Stimulated activated CD4-positive, alpha-beta T cell treated with anti-CD3 and anti-CD28 coated beads, TNF-alpha, amount 100 ng/mL, for 4 hours (primary cell): Measurements from ENCODE around the gene YIPF5.

ENCODE experiments used
- DNase-seq, 3 experiments: peaks; one replicate each; pipeline ENCODE4 v3.0.0-alpha.2; 2020; ENCODE audit warnings: low read depth in 3 of 3

The YIPF5 gene

DNA sequence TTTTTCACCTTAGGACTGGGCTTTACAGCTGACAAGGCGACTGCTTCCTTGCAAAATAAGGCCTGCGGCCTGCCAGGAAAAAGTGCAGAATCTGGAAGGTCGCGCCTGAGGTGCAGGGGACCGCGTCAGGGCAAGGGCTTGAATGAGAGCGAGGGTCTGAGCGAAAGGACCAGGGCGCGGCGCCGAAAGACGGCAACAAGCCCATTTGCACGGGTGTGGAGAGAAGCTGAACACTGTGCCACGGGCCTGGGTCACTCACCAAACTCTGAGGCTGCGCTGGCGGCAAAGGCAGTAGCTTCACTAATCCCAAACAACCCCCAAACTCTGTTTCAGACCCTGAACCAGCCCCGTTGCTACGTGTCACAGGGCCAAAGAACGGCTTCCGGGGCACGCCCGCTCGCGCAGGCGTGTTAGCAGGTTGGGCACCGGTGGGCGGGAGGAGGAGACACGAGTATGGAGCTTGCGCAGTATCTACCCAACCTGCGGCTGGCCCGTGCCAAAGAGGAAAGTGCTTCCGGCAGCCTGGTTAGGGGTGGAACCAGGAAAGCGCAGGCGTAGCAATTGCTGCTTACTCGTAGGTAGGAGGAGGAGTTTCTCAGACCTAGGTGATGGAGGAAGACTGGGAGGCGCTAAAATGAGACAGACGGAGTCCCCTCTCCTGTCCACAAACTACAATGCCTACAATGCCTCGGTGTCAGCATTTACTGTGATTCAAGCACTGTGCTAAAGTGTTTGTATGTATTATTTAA lies at the start of gene YIPF5, which contains the start of gene KCTD16:
Gene YIPF5, minus strand, starts transcription at position 384 of the 749 bp plus-strand sequence. CDS start 704 bp downstream, outside the sequence.
Gene KCTD16, plus strand, starts transcription at position 598 of the 749 bp plus-strand sequence.
- DNase-seq: peak; percentile 88 to 97 (median 97)

DNA sequence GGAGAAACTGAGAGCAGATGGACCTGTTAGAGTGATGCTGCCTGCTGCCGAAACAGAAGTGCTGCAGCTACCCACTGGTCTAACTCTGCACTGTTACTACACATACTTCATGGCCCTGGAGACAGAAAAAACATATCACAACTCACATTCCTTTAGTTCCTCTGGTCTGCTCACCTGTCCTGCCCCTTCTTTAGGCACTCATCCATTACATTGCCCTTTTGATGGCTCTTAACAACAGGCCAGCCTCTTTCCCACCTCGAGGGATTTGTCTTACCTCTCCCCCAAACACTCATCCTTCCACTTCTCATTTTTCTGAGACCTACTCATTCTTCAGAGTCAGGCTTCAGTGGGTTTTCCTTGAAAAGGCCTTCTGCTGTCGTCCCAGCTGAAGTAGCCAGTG lies 49.4 kb upstream of the YIPF5 start:
- no peak for DNase-seq

DNA sequence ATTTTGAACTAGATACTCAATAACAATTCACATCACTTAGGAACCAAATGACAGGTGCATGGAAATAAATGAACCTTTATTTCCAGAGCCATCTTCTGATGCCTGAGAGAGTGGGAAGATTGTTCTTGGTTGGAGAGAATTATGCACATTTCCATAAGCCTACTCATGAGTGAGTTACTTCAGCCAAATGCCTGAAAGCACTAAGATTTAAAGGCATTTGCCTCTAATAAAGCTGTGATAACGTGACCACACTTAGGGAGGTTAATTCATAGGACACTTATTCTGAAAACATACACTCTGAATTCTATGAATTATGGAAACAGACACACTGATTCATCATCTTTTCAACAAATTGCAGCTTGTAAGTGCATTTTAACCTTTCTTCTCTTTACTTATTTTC lies 40.2 kb upstream of the YIPF5 start:
- no peak for DNase-seq

DNA sequence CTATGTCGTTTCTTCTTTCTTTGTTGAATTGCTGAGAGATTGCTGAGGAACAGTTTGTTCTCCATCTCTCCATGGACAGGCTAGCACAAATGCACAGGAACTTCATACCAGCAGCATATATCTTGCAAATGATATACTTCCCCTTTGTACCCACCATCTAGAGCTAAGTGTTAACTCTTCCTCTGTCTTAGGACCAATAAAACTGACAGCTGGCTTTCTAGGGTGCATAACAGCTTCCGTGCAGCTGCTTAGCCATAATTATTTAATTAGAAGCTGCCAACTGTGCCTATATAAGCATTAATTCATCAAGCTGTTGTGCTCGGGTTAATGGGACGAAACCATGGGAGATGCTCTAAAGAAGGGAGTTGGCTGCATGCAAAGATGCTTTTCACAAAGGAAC lies 38.9 kb upstream of the YIPF5 start:
- no peak for DNase-seq

DNA sequence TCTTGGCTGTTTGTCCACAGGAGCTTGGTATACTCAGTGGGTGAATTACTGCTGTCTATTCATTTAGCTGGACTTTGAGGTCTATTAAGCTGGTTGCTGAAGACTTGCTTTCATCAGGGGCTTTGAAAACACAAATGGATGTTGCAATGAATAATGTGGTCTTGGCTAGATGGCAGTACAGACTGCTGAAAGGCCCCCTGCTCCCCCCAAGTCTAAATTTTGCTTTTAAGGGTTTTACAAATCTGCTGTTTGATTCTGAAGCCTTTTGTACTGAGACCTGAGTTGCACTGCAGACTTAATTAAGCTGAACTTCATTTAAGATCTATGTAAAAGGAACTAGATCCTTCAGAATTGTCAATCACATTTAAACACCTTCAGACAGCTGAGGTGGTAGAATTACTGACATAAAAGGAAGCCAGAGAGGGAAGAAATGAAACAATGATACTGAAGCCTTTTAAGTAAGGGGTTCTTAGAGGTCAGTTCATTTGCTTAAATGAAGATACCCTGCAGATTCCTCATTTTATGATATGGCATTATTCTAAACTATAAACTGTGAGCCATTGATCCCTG lies 37.5 kb upstream of the YIPF5 start:
- DNase-seq: no peak

DNA sequence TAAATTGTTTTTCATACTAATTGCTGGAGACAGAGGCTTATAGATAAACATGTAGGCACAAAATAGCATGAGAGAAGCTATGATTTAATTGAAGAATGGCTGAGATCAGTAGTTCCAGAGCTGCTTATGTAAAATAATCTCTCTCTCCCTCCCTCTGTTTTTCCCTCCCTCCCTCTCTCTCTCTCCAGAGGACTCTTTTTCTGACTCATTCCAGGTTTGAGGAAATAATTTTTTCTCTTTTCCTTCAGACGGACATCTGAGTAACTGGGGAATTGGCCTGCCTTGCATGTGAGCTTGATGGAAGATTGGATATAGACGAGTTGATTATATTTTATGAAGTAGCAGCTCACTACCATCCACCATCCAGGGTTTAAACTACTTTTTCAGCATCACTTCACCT lies 35.7 kb upstream of the YIPF5 start:
- no peak for DNase-seq

DNA sequence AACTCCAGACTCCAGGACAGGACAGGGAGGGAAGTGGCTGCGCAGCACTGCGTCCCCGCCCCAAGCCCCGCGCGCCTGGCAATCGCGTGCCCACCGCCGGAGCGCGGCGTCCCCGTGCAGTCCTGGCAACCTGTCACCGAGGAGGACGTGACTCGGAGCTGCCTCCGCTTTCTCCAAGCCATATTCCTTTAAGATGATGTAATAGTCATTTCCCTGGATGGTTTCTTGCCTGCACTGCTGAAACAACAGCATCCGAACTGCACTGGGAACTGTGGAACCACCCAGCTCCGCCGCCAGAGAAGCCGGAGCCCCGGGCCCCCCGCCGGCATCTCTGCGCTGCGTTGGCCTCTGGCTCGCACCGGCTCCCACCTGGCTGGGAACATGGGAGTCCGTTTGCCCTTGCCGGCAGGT lies 34.7 kb upstream of the YIPF5 start:
- no peak for DNase-seq

DNA sequence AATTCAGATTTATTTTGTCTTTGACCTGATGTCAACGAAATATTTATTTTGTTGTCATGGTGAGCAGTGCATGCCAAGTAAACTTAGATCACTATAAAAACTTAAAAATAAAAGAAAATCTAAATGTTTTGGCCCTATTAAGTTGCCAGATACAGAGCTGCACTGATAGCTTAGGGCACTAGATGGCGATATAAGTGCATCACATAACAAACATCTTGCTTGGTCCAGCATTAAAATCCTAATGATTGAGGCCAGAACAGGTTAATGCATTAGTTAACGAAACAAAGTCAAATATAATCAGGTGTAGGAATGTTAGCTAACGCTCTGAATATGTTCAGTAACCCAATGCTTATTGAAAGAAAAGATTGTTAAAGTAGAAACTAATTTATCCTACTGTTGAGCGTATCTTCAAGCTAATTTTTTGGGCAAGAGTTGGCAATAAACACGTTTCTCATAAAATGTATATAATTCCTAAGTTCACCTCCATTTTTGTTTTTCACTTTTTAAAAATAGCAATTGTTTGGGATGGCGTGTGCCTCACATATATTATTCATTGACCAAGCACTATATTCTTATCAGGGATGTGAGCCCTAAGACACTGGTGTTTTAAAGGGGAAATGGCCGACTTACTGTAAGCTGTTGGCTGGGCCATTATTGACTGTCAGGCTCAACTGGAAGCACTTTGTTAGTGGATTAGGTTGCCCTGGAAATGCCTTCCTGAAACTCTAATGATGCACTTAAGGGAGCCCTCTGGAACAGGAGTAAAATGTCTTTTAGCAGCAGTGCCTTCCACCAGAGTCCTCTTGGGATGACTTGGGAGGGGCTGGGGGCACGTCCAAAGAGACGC lies 33.5 kb upstream of the YIPF5 start:
- DNase-seq: no peak

DNA sequence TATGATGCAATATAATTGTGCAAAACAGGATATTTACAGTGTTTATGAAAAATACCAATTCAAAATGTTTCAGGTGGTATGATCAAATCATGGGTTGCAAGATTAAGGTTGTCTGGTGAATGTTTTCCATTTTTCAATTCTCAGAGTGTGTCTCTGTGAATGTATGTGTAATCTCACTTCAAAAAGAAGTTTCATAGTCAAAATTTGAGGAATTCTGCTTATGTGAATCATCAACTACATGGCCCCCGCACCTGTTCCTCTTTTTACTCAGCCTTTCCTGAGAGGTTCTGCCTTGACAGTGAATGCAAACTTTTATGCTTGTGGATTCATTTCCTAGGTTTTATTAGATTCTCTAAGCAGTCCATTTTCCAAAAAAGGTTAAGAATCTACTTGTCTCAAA lies 32.3 kb upstream of the YIPF5 start:
- DNase-seq: no peak

DNA sequence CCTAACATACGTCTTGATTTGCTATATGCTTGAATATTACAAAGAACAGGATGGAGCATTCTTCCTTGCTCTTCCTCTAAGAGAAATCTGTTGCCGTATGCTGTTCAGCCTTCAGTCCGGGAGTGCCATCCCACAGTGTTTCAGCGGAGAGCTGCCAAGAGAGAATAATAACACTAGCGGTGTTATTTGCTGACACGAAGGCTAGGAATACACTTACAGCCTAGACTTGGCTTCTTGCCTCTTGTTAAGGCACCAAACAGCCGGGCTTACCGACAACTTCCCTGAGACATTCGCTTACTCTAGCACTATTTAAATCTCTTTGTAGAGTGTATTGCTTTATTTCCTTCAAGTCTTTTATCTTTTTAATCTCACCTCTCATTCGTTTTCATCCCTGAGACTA lies 31.6 kb upstream of the YIPF5 start:
- DNase-seq: no peak

DNA sequence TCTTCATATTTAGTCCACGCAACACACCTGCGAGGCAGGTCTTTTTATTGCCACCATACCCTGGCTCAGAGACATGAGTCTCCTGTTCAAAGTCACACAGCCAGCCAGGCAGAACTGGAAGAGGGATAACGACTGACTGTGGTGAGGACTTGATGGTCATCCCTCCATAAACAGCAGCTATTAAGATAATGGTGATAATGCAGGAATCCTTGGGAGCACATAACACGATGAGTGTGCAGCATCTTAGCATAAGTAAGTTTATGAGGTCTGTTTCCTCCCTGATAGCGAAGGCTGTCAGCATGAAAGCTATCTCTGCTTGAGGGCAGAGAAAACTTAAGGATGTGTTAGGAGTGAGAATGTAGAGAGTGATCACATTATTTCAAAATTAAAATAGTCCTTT lies 31.1 kb upstream of the YIPF5 start:
- no peak for DNase-seq

DNA sequence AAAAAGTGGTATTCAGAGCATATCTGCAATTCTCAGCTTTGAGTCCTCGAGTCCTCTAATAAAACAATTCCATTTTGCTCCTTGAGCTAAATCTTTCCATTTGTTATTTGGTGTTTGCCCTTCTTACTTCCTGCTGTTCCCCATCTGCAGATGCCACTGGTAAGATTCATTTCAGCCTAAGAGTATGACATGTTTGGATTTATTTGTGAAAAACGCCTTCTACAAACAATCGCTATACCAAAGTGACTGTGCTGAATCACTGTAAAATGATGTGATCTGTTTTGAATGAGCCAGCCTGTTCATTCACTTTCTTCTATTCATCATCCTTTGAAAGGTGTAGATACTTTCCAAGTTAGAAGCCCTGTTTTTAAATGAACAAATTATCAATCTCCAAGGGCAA lies 27.9 kb upstream of the YIPF5 start:
- no peak for DNase-seq

DNA sequence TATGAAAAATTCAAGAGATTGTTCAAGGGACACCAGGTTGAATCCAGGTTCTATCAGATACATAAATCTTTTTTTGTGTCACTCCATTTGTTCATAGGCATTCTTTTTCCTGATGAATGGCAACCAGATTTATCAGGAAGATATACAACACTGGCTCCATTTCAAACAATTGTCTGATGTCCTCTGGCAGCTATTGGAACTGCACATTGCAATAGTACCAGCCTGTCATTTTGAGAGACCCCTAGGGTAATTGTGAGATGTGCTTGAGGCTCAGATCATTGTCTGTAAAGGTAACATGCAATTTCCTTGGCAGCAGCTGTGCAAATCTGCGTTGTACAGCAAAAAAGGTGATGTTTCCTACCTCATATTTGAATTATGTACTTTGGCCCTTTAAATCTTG lies 26.2 kb upstream of the YIPF5 start:
- no peak for DNase-seq

DNA sequence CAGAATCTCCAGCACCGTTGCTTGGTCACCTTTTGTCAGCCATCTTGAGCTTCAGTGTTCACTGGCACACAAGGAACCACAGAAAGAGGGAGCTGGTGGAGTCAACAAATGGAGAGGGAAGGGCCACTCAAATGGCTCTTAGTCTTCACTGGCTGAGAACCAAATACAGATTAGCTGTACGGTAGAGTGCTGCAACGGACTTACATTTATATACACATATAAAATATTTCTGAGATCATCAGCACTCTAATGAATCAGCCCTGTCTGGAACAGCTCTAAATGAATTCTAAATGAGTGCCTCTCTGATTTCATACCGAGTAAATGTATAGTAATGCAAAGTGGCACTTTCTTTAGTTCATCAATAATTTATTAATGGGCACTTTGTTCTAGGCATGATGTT lies 25.0 kb upstream of the YIPF5 start:
- DNase-seq: no peak

DNA sequence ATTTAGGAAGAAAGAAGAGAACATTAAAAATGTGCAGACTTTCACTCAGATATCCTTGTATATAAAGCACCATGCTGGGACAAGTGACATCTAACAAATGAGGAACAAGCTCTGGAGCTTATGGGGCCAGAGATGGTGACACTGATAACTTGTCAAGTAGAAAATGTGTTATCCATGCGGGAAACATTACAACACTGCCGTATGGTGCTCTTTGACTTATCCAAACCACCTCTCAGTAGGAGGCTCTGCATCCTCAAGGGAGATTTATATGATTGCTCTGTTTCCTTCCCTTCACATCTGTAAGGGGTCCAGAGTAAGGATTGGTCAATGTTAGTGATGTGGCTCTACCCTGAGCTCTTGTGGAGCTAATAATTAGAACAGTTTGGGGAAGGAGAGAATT lies 23.7 kb upstream of the YIPF5 start:
- no peak for DNase-seq

DNA sequence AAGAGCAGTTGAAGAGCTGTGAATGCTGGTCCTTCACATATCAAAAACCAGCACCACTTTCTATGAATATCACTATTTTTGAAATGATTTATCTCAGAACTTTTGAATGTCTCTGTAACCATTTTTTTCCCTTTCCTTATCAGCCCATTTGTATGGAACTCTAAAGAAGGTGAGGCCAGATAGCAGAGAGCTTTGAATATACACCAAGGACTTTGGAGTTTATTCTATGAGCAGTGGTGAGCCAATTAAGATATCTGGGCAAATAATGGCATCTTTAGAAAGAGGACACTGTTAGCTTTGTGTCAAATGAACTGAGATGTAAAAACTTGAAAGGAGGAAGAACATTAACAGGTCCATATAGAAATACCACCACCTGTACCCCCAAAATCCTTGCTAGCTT lies 22.2 kb upstream of the YIPF5 start:
- DNase-seq: no peak

DNA sequence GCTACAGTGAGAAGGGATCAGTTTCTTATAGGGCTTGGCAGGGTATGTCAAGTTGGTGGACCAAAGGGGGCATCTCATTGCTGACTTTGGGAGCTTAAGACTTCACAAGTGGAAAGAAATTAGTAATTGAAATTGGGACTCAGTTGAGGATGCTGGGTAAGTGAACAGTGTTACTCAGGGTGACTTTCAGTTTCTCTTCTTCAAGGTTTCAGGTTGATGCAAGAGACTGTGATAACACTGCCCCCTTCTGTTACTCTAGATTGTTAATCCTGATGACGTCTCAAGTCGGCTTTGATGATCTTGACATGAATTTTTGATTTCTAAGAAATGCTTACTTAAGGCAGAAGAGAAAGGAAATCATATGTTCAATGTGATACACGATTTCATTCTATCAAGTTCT lies 21.5 kb upstream of the YIPF5 start:
- DNase-seq: peak in 1 of 3 experiments; percentile 13

DNA sequence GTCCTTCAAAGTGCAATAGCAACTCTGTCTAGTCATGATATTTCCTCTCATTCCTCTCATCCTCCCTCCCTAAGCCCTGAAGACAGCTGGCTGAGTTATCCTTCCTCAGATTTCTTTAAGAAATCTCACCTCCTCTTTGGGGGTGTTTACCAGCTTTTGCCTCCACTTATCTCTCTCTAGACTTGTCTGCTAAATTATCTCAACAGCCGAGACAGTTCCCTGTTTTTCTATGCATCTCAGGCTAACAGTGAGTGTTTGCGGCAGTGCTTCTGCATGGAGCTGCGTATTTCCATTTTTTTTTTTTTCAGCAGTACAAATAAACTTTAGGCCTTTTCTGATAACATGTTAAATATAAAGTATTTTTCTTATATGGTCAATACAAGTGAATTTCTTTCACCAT lies 21.1 kb upstream of the YIPF5 start:
- DNase-seq: no peak

DNA sequence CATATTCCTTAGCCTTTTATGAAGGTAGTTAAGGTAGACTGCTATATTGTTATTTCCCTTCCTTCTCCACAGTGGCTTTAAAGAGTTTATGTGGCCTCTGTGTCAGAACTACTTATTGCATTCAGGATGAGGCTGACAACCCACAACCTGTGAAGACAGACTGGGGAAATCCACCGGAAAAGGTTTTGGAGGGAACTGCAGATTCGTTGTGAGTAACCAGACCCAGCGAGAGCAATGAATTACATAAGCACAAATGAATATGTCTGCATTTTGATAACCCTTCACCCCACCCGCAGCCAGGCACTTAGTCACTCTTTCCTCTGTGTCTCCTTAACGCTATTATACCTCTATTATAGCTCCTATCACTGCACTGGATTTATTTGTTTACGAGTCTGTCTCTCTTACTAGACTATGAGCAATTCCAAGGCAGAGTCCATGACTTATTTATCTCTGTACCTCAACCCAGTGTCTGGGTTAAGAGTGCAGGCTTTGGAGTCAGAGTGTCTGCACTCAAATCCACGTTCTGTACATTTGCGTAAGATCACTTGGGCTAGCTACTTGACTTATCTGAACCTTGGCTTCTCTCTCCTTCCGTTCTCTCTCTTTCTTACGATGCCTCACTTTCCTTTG lies 19.5 kb upstream of the YIPF5 start:
- peak; percentile 30 to 75 (median 63) for DNase-seq

DNA sequence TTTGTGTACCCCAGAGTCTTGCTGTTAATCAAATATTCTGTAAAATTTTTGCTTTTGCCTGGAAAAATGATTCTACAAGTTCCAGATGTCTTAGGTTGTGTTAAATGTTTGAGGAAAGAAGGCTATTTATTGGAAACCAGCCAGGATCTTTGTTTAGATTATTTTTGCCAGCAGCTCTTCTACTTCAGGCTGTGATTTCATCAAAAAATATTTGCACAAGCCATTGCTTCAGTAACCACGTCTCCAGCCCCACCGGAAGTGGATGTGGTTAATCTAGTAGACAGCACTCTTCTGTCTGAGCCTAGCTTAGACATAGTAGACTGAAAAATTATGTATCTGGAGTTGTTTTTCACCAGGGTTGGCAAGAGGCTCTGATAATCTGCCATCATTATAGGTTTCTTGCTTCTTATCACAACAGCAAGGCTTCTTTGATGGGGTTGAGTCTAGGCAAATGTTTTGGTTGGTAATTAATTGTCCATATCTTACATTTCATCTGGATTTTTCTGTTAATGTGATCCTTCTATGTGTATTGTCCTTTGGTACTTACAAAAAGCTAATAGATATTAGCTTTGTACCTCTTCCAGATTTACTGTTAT lies 17.3 kb upstream of the YIPF5 start:
- peak in 2 of 3 experiments; percentile 53 to 65 for DNase-seq

DNA sequence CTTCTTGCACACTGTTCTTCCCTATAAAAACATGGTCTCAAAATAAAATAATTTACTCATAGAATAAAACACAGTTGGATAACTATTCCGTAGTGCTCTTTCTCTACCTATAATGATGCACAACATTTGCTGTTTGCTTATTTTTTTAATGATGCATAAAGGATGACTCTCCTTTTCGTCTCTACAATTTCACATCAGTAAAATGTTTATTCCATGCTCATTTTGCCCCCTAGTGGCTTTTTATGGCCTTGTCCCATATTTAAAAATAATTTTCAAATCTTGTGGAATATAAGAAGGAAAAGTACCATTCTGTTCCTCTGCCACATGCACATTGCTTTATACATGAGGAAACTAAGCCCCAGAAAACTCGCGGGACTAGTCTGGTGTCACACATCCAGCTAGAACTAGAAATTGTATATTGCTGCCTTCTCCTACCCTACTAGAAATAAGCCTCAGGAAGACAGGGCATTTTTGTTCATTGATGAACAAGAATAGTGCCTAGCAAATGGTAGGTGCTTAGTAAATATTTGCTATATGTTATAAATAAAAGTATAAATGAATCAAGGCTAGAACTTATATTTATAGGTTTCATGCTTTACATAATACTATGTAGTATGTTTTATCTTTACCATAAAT lies 12.9 kb upstream of the YIPF5 start:
- DNase-seq: no peak
